Left ventricle myocardium inferior (tissue), 1 donor: ENCODE data around the gene PAM. TPM values are rescaled to one million over a fixed set of nuclear protein-coding genes. Genes with fewer than 3 reads are reported as not detected.
"Not testable (repeated sequence)": the region's sequence is repeated elsewhere in the genome, so short reads cannot be mapped to it uniquely, and the experiment has no call there.

Experiments
- DNase-seq: peaks from one replicate; pipeline ENCODE4 v3.0.0-alpha.2; 2020
- H3K27ac ChIP-seq: fragments of 200-600 bp; replicated peaks from 2 replicates; pipeline ENCODE4 v1.8.0; 2021
- H3K27me3 ChIP-seq: fragments of 200-600 bp; 2 replicates; pipeline ENCODE4 v1.8.0; 2021; ENCODE audit warnings: low read depth
- H3K36me3 ChIP-seq: fragments of 200-600 bp; 2 replicates; pipeline ENCODE4 v1.8.0; 2021
- H3K4me1 ChIP-seq: fragments of 200-600 bp; 2 replicates; pipeline ENCODE4 v1.8.0; 2021
- H3K4me3 ChIP-seq: fragments of 200-600 bp; 2 replicates; pipeline ENCODE4 v1.8.0; 2021; ENCODE audit warnings: mild to moderate bottlenecking, moderate library complexity
- H3K9me3 ChIP-seq: fragments of 200-600 bp; replicated peaks from 2 replicates; pipeline ENCODE4 v1.8.0; 2021
- CTCF ChIP-seq: fragments of 200-600 bp; IDR thresholded peaks from 2 replicates; pipeline ENCODE4 v1.8.0; 2021; ENCODE audit warnings: antibody characterized with exemption, mild to moderate bottlenecking, borderline replicate concordance
- intact Hi-C: fragments of 100-400 bp; cut with micrococcal nuclease; formaldehyde crosslinking; loops from one replicate; pipeline ENCODE4 v1.11.0; 2022
- total RNA-seq: library from RNA; stranded (reverse); fragmentation: NEBNext Ultra II Directional; extraction: Animal tissue kit (Norgen Biotek cat#: 25700); gene quantifications from one replicate; pipeline ENCODE4 v1.2.1, GENCODE V29; 2021
- donor health status: DM: no; HTN: yes; CAD: no; lungs with severe emphysema.

The PAM gene
- total RNA-seq, 1 donor from 2014 or later: 1,051 TPM

GRCh38 chr5:102998224-102998623 is 243.1 kb downstream of the PAM start:
- Histone ChIP-seq H3K4me1 (peaks cover 16% of the 10 kb centered on the region), H3K27me3 (no peaks in the 10 kb centered on the region), H3K4me3 (no peak overlapping the region), H3K27ac (no peak overlapping the region), H3K36me3 (peaks cover 19% of the 10 kb centered on the region), H3K9me3 (no peaks in the 10 kb centered on the region)
- no peak for DNase-seq
- TF ChIP-seq CTCF: no peak
- intact Hi-C loops: no loop called here

GRCh38 chr5:102999191-102999590 is 244.1 kb downstream of the PAM start:
- no peak overlapping the region for H3K27ac ChIP-seq
- no peaks in the 10 kb centered on the region for H3K9me3 ChIP-seq
- TF ChIP-seq CTCF: no peak
- peaks cover 16% of the 10 kb centered on the region for H3K4me1 ChIP-seq
- no peaks in the 10 kb centered on the region for H3K27me3 ChIP-seq
- H3K4me3 ChIP-seq: no peak overlapping the region
- no peak for DNase-seq
- H3K36me3 ChIP-seq: peaks cover 17% of the 10 kb centered on the region
- intact Hi-C loops: no loop called here

GRCh38 chr5:102999621-103000020 is 244.5 kb downstream of the PAM start:
- H3K4me3 ChIP-seq, H3K27ac ChIP-seq, H3K27me3 ChIP-seq, DNase-seq, H3K9me3 ChIP-seq, intact Hi-C loops: not testable (repeated sequence)
- Histone ChIP-seq H3K4me1 (peaks cover 16% of the 10 kb centered on the region), H3K36me3 (peaks cover 17% of the 10 kb centered on the region)

- DNase-seq: no peak
- no peak overlapping the region for H3K27ac ChIP-seq
- intact Hi-C loops: no loop called here
- H3K27me3 ChIP-seq: no peaks in the 10 kb centered on the region
- H3K36me3 ChIP-seq: peaks cover 22% of the 10 kb centered on the region
- no peaks in the 10 kb centered on the region for H3K9me3 ChIP-seq
- H3K4me1 ChIP-seq: peaks cover 16% of the 10 kb centered on the region
- H3K4me3 ChIP-seq: no peak overlapping the region
- no peak for TF ChIP-seq CTCF
Observed at GRCh38 chr5:103000089-103000488, 245.0 kb downstream of the PAM start.

- H3K27ac ChIP-seq: no peak overlapping the region
- H3K4me3 ChIP-seq: no peak overlapping the region
- H3K27me3 ChIP-seq: no peaks in the 10 kb centered on the region
- intact Hi-C loops: no loop called here
- H3K36me3 ChIP-seq: peaks cover 59% of the 10 kb centered on the region
- no peak for DNase-seq
- H3K9me3 ChIP-seq: no peaks in the 10 kb centered on the region
- TF ChIP-seq CTCF: no peak
- no peaks in the 10 kb centered on the region for H3K4me1 ChIP-seq
Observed at GRCh38 chr5:103003872-103004271, 248.8 kb downstream of the PAM start.

GRCh38 chr5:103005276-103005675 is 250.2 kb downstream of the PAM start:
- H3K27ac ChIP-seq: no peak overlapping the region
- no peak for DNase-seq
- peaks cover 67% of the 10 kb centered on the region for H3K36me3 ChIP-seq
- no peak for TF ChIP-seq CTCF
- H3K4me1 ChIP-seq: peaks cover 4% of the 10 kb centered on the region
- H3K9me3 ChIP-seq: no peaks in the 10 kb centered on the region
- intact Hi-C loops: no loop called here
- H3K27me3 ChIP-seq: no peaks in the 10 kb centered on the region
- no peak overlapping the region for H3K4me3 ChIP-seq
